RWPE2 (cell line): Measurements from ENCODE around the gene CHAC1.

Experiments used
- ATAC-seq: fragments of 200-7000 bp; cut with Tn5 transposase; 3 replicates; pipeline ENCODE4 v1.9.1; 2021; ENCODE audit warnings: low read depth
- DNase-seq: peaks from one replicate; pipeline ENCODE4 v3.0.0-alpha.2; 2020; ENCODE audit warnings: low spot score
- H3K27ac ChIP-seq: fragments of 450-650 bp; 2 replicates; pipeline ENCODE4 v1.5.1; 2017; ENCODE audit warnings: mild to moderate bottlenecking; ENCODE audit not compliant: poor library complexity, severe bottlenecking
- H3K27me3 ChIP-seq: fragments of 250-450 bp; sonication (Bioruptor Pico); 2 replicates; pipeline ENCODE4 v1.5.1; 2021; ENCODE audit warnings: mild to moderate bottlenecking, moderate library complexity; ENCODE audit not compliant: insufficient read depth, poor library complexity, severe bottlenecking
- H3K36me3 ChIP-seq: fragments of 250-450 bp; sonication (Bioruptor Pico); 2 replicates; pipeline ENCODE4 v1.5.1; 2020; ENCODE audit warnings: low read depth, mild to moderate bottlenecking, moderate library complexity
- H3K4me1 ChIP-seq: fragments of 250-450 bp; sonication (Bioruptor Pico); 2 replicates; pipeline ENCODE4 v1.5.1; 2021; ENCODE audit warnings: mild to moderate bottlenecking, moderate library complexity; ENCODE audit not compliant: insufficient read depth, poor library complexity, severe bottlenecking
- H3K4me3 ChIP-seq: fragments of 250-450 bp; sonication (Bioruptor Pico); 2 replicates; pipeline ENCODE4 v1.5.1; 2021; ENCODE audit warnings: mild to moderate bottlenecking, moderate library complexity; ENCODE audit not compliant: severe bottlenecking
- H3K9me3 ChIP-seq: fragments of 250-450 bp; sonication (Bioruptor Pico); 2 replicates; pipeline ENCODE4 v1.5.1; 2021; ENCODE audit warnings: mild to moderate bottlenecking, moderate library complexity; ENCODE audit not compliant: severe bottlenecking
- TF ChIP-seq, protein P1 (sequence below): fragments of 450-650 bp; IDR thresholded peaks from one replicate; pipeline ENCODE4 v1.5.1; 2017; ENCODE audit warnings: mild to moderate bottlenecking, moderate library complexity; ENCODE audit not compliant: poor library complexity, severe bottlenecking

Gene CHAC1

DNA sequence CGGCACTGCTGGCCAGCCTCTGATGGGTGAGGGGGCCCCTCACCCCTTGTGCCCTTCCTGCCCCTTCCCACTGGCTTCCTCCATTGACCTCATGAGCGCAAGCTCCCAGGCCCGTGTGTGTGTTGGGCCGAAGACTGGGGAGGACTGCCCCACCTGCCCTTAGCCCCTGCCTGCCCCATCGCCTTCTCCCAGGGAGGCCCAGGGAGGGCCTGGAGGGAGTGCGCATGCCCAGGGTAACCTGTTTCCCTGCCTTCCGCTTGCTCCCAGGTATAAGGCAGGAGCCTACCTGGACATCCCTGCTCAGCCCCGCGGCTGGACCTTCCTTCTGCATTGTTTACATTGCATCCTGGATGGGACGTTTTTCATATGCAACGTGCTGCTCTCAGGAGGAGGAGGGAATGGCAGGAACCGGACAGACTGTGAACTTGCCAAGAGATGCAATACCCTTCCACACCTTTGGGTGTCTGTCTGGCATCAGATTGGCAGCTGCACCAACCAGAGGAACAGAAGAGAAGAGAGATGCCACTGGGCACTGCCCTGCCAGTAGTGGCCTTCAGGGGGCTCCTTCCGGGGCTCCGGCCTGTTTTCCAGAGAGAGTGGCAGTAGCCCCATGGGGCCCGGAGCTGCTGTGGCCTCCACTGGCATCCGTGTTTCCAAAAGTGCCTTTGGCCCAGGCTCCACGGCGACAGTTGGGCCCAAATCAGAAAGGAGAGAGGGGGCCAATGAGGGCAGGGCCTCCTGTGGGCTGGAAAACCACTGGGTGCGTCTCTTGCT lies 15.3 kb upstream of the CHAC1 start:
- Histone ChIP-seq H3K4me3 (no peak overlapping the region), H3K36me3 (no peaks in the 10 kb centered on the region), H3K27me3 (no peaks in the 10 kb centered on the region), H3K27ac (no peak overlapping the region), H3K9me3 (no peaks in the 10 kb centered on the region), H3K4me1 (no peaks in the 10 kb centered on the region)
- DNase-seq (no peak), ATAC-seq (peak; percentile 64)
- TF ChIP-seq, protein P1, sequence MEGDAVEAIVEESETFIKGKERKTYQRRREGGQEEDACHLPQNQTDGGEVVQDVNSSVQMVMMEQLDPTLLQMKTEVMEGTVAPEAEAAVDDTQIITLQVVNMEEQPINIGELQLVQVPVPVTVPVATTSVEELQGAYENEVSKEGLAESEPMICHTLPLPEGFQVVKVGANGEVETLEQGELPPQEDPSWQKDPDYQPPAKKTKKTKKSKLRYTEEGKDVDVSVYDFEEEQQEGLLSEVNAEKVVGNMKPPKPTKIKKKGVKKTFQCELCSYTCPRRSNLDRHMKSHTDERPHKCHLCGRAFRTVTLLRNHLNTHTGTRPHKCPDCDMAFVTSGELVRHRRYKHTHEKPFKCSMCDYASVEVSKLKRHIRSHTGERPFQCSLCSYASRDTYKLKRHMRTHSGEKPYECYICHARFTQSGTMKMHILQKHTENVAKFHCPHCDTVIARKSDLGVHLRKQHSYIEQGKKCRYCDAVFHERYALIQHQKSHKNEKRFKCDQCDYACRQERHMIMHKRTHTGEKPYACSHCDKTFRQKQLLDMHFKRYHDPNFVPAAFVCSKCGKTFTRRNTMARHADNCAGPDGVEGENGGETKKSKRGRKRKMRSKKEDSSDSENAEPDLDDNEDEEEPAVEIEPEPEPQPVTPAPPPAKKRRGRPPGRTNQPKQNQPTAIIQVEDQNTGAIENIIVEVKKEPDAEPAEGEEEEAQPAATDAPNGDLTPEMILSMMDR, result peak; percentile 82

DNA sequence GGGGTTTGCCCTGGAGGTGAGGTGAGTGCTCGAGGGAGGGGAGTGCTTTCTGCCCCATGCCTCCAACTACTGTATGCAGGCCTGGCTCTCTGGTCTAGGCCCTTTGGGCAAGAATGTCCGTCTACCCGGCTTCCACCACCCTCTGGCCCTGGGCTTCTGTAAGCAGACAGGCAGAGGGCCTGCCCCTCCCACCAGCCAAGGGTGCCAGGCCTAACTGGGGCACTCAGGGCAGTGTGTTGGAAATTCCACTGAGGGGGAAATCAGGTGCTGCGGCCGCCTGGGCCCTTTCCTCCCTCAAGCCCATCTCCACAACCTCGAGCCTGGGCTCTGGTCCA lies 14.8 kb upstream of the CHAC1 start:
- Histone ChIP-seq H3K27ac (no peak overlapping the region), H3K36me3 (no peaks in the 10 kb centered on the region), H3K4me1 (no peaks in the 10 kb centered on the region), H3K9me3 (no peaks in the 10 kb centered on the region), H3K4me3 (no peak overlapping the region), H3K27me3 (no peaks in the 10 kb centered on the region)
- peak; percentile 73 for DNase-seq
- TF ChIP-seq, protein P1, result no peak
- no peak for ATAC-seq

DNA sequence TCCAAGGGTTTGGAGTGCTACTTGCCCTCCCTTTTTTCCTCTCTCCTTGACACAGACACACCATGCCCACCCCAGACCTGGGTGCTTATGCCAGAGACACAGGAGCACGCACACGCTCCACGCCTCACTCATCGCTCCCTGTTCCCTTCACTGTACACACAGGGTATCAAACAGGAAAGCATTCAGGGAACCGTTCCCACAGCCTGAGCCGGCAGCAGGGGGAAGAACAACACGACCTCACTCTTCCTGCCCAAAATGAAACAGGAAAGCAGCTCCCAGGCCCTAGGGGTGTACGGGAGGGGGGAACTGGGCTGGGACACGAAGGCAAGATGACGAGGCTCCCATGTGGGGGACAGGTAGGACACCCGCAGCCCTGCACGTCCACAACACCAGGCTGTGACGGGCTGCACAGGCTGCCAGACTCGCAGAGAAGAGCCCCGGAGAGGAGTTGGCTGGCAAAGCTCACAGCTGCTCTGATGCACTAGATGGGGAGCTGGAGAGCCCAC lies 12.9 kb upstream of the CHAC1 start:
- no peak for ATAC-seq
- TF ChIP-seq, protein P1, result no peak
- no peaks in the 10 kb centered on the region for H3K9me3 ChIP-seq
- H3K4me1 ChIP-seq, result no peaks in the 10 kb centered on the region
- no peaks in the 10 kb centered on the region for H3K27me3 ChIP-seq
- no peak overlapping the region for H3K27ac ChIP-seq
- H3K36me3 ChIP-seq, result no peaks in the 10 kb centered on the region
- DNase-seq, result peak; percentile 70
- H3K4me3 ChIP-seq, result no peak overlapping the region

DNA sequence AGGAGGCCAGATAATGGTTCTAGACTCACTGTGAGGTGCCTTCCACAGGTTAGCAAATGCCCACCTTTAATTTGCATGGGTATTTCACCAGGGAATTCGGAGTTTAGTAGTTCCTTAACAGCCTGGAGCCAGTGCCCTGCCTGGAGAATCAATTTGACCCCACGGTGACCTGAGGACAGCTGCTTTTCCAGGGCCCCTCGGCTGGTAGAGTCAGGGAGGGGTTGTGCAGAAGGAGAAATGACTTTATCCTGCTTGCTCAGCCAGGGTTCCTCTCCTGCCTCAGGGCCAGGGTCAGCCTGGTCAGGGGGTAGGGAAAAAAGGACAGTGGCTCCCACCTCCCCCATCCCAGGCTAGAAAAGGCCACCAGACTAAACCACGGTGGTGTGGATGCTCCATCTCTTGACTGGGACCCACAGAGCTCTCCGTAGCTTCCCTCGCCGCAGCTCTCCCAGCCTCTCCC lies 12.2 kb upstream of the CHAC1 start:
- ATAC-seq (no peak), DNase-seq (no peak)
- Histone ChIP-seq H3K27me3 (no peaks in the 10 kb centered on the region), H3K27ac (peak overlapping the region; percentile 1), H3K9me3 (no peaks in the 10 kb centered on the region), H3K4me1 (no peaks in the 10 kb centered on the region), H3K4me3 (peak overlapping the region; percentile 45), H3K36me3 (no peaks in the 10 kb centered on the region)
- TF ChIP-seq, protein P1, result no peak
